ENCODE measurements around the gene MYL7. TPM values are rescaled to one million over a fixed set of nuclear protein-coding genes. Genes with fewer than 3 reads are reported as not detected.

Gene MYL7
- total RNA-seq, 4 donors from 2014 or later, result not detected

GRCh38 chr7:44142028-44142427 lies 896 bp upstream of the MYL7 start:
- DNase-seq (ENCODE audit: extremely low spot score), result no peak
- 100% methylated on average over 4 of the region's 4 CpGs for WGBS
- Histone ChIP-seq H3K4me1 (peaks cover 18 to 19% (median 19%) of the 10 kb centered on the region in 4 donors), H3K9me3 (no peaks in the 10 kb centered on the region), H3K36me3 (no peaks in the 10 kb centered on the region), H3K4me3 (no peak overlapping the region), H3K27me3 (peaks cover 0 to 22% (median 4%) of the 10 kb centered on the region in 4 donors), H3K27ac (replicated peaks in 1 of 4) (no peak overlapping the region)
- no peak for TF ChIP-seq CTCF (IDR thresholded peaks at IDR 0.05)
- no peak for TF ChIP-seq EP300 (IDR thresholded peaks at IDR 0.05)
- TF ChIP-seq POLR2AphosphoS5 (IDR thresholded peaks at IDR 0.05), result no peak
- no peak for TF ChIP-seq POLR2A (IDR thresholded peaks at IDR 0.05; ENCODE audit: low read depth)
- intact Hi-C loops (cut with DNase I), result no loop called here

GRCh38 chr7:44140341-44140740 lies 791 bp downstream of the MYL7 start:
- peaks cover 3 to 7% (median 4%) of the 10 kb centered on the region in 4 donors for H3K4me1 ChIP-seq
- no peak for DNase-seq (ENCODE audit: extremely low spot score)
- no peaks in the 10 kb centered on the region for H3K36me3 ChIP-seq
- H3K4me3 ChIP-seq, result no peak overlapping the region
- intact Hi-C loops (cut with DNase I), result no loop called here
- H3K27ac ChIP-seq (replicated peaks in 1 of 4), result no peak overlapping the region
- WGBS, result 89% methylated on average over 7 of the region's 10 CpGs
- H3K27me3 ChIP-seq, result peaks cover 0 to 7% (median 2%) of the 10 kb centered on the region in 4 donors
- TF ChIP-seq CTCF (IDR thresholded peaks at IDR 0.05), result no peak
- H3K9me3 ChIP-seq, result no peaks in the 10 kb centered on the region

- Histone ChIP-seq H3K4me3 (no peak overlapping the region), H3K36me3 (no peaks in the 10 kb centered on the region), H3K4me1 (peaks cover 0 to 3% (median 0%) of the 10 kb centered on the region in 4 donors), H3K27ac (replicated peaks in 1 of 4) (no peak overlapping the region), H3K9me3 (no peaks in the 10 kb centered on the region), H3K27me3 (no peaks in the 10 kb centered on the region)
- WGBS, result 93% methylated on average over 14 of the region's 14 CpGs
- DNase-seq (ENCODE audit: extremely low spot score), result no peak
- TF ChIP-seq POLR2A (IDR thresholded peaks at IDR 0.05; ENCODE audit: low read depth), result no peak
- no peak for TF ChIP-seq EP300 (IDR thresholded peaks at IDR 0.05)
- intact Hi-C loops (cut with DNase I), result loop anchor here (10.0 kb wide), 1 partner anchor 55 kb away; no protein-coding TSS in a partner anchor
These were observed 1.7 kb downstream of the MYL7 start for GRCh38 chr7:44139311-44140010.

- no peak for DNase-seq (ENCODE audit: extremely low spot score)
- intact Hi-C loops (cut with DNase I), result loop anchor here (10.0 kb wide), 1 partner anchor 56 kb away; no protein-coding TSS in a partner anchor
These were observed 2.4 kb downstream of the MYL7 start for GRCh38 chr7:44138698-44139097.

More at GRCh38 chr7:44138698-44139097, 2.4 kb downstream of the MYL7 start:
- Histone ChIP-seq H3K36me3 (no peaks in the 10 kb centered on the region), H3K27me3 (no peaks in the 10 kb centered on the region), H3K9me3 (no peaks in the 10 kb centered on the region), H3K27ac (replicated peaks in 1 of 4) (no peak overlapping the region), H3K4me3 (no peak overlapping the region), H3K4me1 (peaks cover 0 to 3% (median 0%) of the 10 kb centered on the region in 4 donors)
- no peak for TF ChIP-seq CTCF (IDR thresholded peaks at IDR 0.05)
- TF ChIP-seq POLR2A (IDR thresholded peaks at IDR 0.05; ENCODE audit: low read depth), result no peak
- TF ChIP-seq POLR2AphosphoS5 (IDR thresholded peaks at IDR 0.05), result no peak
- TF ChIP-seq EP300 (IDR thresholded peaks at IDR 0.05), result no peak
- 81% methylated on average over 8 of the region's 8 CpGs for WGBS
